NCI-H2196 treated with DMSO at 0.1 percent for 48 hours (cell line): ENCODE measurements around the gene GLYATL3.
"Not testable (repeated sequence)": the region's sequence is repeated elsewhere in the genome, so short reads cannot be mapped to it uniquely, and the experiment has no call there.

ENCODE experiments used
- DNase-seq: peaks from one replicate; lab custom pipeline; 2025; ENCODE audit not compliant: unreplicated experiment; lab: John Stamatoyannopoulos, UW

Gene GLYATL3

DNA sequence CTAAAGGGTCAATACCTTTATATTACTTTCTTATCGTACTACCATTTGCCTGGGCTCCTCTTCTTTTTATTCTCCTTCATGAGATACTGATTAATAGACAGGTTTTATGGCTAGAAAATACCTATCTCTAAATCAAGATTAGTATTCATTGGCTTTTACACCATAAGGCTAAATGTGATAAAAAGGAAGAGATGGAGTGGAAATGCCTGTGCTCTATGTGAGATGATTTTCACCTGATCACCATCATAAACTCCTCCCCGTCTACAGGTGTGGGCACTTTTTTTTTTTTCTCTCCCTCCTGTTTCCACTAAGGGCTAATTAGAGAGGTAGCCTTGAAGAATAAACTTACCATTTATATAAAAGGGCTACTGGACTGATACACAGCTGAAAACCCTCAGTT, at the start of gene GLYATL3:
Gene GLYATL3, plus strand, starts transcription at position 301 of the 400 bp plus-strand sequence. CDS start 12,068 bp downstream, outside the sequence.
- no peak for DNase-seq

DNA sequence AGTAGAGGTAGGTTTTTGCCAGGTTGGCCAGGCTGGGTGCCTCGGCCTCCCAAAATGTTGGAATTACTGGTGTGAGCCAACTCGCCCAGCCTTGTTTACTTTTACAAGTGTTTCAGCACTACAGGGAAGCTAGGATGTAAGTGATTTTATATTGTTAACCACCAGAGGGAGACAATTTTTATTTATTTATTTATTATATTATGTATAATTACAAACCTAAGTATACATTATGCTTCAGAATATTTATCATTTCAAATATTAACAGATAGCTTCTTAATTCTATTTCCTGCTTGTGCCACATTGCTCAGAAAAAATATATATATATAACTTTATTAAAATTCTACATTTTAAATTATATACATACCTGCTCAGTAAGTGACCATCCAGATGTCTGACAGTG, 46.5 kb upstream of the GLYATL3 start:
- no peak for DNase-seq

DNA sequence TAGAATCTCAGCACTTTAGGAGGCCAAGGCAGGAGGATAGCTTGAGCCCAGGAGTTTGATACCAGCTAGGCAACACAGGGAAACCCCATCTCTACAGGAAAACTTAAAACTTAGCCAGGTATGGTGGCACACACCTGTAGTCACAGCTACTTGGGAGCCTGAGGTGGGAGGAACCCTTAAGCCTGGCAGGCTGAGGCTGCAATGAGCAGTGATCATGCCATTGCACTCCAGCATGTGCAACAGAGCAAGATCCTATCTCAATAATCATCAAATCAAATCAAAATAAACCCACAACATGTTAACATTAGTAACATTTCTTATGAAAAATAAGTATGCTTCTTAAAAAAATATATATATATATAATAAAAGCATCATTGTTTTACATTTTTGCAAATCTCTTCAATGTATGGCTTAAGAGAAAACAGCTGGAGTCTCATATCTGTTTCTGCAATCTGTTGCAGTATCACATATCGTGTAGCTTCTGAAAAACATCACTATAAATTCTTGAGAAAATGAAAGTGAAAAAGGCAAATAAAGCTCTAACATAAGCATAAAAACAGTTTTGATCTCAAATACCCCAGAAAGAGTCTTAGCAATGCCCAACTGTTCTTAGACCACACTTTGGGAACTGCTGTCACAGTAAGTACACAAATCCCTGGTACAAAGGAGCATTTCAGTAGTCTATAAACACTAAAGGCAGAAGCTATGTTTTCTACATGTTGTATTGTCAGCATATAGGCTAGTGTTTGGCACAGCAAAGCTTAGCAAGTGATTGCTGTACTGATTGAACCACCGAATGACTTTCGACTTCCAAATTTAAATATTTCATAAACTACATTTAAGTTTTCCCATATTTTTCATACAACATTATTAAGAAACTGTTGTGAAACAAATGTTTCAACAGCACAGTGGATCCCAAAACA, 44.7 kb upstream of the GLYATL3 start:
- no peak for DNase-seq

DNA sequence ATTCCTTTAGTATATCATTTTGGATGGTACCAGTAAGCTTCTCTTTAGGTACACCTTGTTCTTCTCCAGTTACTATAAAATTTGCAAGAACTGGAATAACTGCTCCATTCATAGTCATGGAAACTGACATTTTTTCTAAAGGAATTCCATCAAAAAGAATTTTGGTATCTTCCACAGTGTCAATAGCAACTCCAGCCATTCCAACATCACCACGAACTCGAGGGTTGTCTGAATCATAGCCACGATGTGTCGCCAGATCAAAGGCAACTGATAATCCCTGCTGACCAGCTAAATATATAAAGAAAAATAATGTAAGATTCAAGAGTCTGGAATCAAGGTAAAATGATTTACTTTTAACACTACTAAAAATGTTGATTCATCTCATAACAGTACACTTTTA, 42.0 kb upstream of the GLYATL3 start:
- DNase-seq, result no peak

DNA sequence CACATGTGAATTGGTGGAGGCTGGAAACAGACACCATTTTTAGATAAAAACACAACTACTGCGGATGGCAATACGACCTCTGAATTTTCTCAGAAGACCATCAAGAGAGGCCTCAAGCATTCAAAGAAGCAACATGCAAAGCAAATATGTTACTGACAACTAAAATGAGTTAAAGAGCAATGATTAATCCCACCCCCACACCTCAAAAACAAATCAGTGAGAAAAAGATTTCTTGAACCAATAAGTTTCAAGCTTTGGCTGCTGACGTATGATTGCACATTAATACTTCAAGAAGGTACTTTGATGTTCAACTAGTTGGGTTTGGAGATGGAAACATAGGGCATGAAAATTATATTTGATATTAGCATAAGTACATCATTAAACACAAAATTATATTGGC, 37.7 kb upstream of the GLYATL3 start:
- DNase-seq, result no peak

DNA sequence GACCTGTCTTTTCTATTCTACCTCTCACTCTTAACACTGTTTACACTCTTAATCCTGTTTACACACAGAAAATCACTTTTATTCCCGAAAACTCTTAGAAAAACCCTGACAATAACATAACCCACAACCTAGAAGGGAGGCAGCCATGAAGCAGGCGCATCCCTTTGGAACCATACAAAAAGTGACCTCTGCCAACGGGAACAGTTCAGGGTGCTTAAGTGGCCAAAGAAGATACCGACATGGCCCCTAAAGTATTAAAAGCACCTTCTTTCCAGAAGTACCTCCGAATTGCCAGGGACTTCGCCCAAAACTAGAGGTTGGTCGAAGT, 37.2 kb upstream of the GLYATL3 start:
- no peak for DNase-seq

DNA sequence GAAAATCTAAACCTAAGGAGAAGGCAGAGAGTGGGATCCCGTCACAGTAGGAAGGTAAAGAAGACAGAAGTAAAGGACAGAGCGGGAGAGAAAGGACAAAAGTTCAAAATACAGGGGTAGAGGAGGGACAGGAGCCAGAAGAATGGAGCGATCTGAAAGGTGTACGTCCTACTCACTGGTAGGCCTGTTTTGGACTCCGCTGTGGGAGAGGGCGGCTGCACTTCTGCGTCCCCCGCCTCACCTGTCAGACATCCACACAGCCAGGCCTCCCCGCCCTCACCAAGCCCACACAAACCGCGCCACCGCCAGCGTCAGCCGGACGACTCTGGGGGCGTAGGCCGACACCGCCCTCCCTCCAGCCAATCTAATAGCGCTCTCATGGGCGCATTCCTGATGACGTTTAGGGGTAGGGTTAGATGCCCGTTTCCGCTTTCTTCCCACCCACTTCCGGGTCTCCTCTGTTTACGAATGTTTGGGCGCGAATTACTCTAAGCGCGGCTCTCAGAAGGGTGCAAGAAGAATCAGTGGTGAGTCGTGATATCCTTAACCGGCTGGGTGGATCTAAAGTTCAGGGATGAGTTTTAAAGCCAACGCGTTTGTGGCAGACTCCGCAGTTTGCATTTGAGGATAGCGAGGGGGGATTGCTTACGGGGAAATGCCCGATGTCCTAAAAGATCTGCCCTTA, 36.7 kb upstream of the GLYATL3 start, which contains the start of the genes CENPQ and MMUT:
Gene CENPQ, plus strand, starts transcription at position 444 of the 685 bp plus-strand sequence. CDS start 6,807 bp downstream, outside the sequence.
Gene MMUT, minus strand, starts transcription at position 327 of the 685 bp plus-strand sequence. CDS start 3,787 bp downstream, outside the sequence.
- DNase-seq, result peak; percentile 93

DNA sequence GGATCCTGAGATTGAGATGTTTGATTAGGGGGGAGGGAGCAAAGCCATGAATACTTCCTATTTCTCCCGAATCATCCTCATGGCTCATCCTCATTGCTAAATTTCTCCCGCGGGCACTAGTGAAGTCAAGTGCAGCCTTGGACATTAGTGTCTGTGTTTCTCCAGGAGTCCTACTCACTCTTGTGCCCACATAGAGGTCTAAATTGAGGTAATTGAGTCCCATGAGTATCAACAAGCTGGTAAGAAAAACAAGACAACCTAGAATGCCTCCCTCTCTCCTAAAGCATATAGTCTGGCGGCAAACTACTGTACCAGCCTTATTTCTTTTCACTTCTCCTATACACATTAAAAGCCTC, 36.1 kb upstream of the GLYATL3 start:
- no peak for DNase-seq

DNA sequence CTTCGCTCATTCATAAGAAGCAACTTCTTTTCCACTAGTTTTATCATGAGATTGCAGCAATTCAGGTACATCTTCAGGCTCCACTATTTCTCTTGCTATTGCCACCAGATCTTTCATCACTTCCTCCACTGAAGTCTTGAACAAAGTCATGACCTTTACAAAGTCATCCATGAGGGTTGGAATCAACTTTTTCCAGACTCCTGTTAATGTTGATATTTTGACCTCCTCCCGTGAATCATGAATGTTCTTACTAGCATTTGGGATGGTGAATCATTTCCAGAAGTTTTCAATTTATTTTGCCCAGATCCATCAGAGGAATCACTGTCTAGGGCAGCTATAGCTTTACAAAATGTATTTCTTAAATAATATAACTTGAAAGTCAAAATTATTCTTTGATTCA, 35.0 kb upstream of the GLYATL3 start:
- DNase-seq, result no peak

DNA sequence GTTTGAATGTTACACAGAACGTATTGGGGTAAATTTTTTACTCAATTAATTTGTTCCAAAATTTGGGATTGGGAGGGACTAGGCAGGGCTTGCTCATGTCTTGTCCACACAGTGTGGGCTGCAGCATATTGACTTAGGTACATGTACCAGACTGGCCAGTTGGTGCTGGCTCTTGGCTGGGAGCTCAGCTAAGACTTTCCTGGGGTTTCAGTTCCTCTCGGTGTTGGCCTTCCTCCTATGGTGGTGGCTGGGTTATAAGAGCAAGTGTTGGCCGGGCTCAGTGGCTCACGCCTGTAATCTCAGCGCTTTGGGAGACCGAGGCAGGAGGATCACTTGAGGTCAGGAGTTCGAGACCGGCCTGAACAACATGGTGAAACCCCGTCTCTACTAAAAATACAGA, 31.7 kb upstream of the GLYATL3 start:
- no peak for DNase-seq

DNA sequence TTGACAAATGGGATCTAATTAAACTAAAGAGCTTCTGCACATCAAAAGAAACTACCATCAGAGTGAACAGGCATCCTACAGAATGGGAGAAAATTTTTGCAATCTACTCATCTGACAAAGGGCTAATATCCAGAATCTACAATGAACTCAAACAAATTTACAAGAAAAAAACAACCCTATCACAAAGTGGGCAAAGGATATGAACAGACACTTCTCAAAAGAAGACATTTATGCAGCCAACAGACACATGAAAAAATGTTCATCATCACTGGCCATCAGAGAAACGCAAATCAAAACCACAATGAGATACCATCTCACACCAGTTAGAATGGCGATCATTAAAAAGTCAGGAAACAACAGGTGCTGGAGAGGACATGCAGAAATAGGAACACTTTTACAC, 23.2 kb upstream of the GLYATL3 start:
- DNase-seq, result not testable (repeated sequence)

DNA sequence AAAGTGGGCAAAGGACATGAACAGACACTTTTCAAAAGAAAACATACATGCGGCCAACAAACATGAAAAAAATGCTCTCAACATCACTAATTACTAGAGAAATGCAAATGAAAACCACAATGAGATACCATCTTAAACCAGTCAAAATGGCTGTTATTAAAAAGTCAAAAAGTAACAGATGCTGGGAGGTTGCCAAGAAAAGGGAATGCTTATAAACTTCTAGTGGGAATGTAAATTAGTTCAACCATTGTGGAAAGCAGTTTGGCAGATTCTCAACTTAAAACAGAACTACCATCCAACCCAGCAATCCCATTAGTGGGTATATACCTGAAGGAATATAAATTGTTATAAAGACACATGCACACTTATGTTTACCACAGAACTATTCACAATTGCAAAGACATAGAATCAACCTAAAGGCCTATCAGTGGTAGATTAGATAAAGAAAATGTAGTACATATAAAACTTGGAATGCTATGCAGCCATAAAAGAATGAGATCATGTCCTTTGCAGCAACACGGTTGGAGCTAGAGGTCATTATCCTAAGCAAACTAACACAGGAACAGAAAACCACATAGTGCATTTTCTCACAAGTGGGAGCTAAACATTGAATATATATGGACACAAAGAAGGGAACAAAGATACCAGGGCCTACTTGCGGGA, 20.3 kb upstream of the GLYATL3 start:
- DNase-seq, result no peak

DNA sequence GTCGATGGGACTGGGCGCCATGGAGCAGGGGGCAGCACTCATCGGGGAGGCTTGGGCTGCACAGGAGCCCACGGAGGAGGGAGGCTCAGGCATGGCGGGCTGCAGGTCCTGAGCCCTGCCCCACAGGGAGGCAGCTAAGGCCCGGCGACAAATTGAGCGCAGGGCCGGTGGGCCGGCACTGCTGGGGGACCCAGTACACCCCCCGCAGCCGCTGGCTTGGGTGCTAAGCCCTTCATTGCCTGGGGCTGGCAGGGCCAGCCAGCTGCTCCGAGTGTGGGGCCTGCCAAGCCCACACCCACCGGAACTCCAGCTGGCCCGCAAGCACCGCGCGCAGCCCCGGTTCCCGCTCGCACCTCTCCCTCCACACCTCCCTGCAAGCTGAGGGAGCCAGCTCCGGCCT, 17.9 kb upstream of the GLYATL3 start:
- not testable (repeated sequence) for DNase-seq

DNA sequence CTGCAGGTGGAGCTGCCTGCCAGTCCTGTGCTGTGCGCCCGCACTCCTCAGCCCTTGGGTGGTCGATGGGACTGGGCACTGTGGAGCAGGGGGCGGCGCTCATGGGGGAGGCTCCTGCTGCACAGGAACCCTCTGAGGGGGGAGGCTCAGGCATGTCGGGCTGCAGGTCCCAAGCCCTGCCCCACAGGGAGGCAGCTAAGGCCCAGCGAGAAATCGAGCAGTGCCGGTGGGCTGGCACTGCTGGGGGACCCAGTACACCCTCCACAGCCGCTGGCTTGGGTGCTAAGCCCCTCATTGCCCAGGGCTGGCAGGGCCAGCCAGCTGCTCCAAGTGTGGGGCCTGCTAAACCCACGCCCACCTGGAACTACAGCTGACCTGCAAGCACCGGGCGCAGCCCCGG, 16.3 kb upstream of the GLYATL3 start:
- DNase-seq, result not testable (repeated sequence)

DNA sequence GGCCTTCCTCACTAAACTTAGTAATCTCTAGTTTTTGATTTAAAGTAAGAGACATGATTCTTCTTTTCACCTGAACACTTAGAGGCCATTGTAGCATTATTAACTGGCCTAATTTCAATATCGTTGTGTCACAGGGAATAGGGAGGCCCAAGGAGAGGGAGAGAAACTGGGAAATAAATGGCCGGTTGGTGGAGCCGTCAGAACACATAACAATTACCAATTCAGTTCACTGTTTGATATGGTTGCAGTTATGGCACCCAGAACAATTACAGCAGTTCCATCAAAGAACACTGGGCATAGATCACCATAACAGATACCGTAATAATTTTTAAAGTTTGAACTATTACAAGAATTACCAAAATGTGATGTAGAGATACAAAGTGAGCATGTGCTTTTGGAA, 9.1 kb upstream of the GLYATL3 start:
- DNase-seq, result no peak

DNA sequence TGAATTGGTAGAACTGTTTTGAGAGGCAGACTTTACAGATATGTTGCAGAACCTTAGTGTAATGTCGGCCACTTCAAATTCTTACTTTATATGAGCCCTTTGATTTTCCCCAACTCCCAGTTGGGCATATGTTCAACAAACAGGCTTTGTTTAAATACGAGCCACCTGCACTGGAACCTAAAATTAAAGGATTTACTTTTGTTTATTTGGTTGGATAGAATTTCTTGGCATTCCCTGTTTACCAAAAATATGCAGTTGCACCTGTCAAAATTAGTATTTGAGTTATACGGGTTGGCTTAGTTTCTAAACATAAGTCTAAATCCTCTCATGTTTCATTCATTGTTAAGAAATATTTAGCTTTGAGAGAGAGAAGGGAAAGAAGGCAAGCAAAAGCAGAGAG, 2.4 kb upstream of the GLYATL3 start:
- peak; percentile 53 for DNase-seq

DNA sequence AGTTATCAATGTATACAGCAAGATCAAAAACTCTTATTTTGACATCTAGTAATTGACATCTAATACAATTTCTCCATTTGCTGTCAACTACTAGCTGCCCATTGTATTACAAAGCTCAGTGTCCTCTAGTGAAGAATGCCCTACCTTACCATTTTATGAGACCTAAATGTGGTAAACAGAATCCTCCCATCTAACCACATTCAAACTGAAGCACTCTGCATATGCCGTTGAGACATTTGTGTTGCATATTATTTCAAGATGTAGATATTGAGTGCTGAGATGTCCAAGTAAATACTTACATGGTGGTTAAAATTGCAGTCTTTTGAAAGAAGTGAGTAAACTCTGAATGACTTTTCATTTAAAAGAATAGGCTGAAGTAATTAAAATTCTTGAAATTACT, 597 bp upstream of the GLYATL3 start:
- DNase-seq, result no peak

DNA sequence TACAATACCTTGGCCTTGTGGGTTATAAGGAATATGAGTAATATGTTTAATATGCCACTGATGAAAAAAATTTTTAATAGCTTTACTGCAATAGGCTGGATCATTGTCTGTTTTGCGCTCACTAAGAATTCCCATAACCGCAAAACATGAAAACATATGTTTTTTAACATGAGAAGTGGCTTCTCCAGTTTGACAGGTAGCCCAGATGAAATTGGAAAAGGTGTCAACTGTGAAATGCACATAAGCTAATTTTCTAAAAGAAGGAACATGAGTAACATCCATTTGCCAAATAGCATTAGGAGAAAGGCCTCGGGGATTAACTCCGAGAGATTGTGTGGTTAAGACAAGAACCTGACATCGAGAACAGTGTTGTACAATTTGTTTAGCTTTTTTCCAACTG, 4.9 kb downstream of the GLYATL3 start:
- no peak for DNase-seq

DNA sequence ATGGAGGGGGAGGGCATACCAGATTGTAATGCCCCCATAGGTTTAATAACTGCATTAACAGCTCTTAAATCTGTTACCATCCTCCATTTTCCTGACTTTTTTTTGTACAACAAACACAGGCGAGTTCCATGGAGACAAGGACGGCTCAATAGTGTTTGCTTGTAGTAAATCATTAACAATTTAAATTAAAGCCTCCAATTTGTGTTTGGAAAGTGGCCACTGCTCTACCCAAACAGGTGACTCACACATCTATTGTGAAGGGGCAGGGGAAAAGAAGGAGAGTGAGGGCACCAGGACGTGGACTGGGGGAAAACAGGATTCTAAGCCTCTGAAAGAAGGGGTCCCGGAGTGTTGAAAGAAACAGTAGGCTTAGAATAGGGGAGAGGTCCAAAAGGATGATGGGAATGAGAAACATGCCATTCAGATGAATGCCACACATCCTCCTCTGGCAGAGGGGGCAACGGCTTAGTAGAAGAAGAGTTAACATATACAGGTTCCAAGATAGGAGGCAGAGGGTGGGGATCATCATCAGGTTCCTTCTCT, 6.9 kb downstream of the GLYATL3 start:
- DNase-seq, result no peak

DNA sequence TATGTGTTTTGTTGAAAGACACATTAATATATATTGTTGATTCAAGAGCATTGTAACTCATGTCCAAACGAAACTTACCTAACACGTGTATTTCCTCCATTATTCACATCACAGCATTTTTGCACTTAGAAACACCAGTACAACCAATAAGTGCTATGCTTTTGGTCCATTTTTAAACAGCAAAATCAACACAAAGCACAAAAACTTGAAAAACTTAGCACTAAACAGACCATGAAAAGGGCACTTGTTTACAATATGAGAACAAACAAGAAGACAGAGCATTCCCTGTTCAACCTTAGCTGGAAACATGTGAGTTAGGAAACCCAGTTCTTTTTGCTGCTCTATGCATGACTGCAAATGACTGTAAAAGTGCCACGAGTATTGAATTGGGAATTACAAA, 9.6 kb downstream of the GLYATL3 start:
- DNase-seq, result no peak

DNA sequence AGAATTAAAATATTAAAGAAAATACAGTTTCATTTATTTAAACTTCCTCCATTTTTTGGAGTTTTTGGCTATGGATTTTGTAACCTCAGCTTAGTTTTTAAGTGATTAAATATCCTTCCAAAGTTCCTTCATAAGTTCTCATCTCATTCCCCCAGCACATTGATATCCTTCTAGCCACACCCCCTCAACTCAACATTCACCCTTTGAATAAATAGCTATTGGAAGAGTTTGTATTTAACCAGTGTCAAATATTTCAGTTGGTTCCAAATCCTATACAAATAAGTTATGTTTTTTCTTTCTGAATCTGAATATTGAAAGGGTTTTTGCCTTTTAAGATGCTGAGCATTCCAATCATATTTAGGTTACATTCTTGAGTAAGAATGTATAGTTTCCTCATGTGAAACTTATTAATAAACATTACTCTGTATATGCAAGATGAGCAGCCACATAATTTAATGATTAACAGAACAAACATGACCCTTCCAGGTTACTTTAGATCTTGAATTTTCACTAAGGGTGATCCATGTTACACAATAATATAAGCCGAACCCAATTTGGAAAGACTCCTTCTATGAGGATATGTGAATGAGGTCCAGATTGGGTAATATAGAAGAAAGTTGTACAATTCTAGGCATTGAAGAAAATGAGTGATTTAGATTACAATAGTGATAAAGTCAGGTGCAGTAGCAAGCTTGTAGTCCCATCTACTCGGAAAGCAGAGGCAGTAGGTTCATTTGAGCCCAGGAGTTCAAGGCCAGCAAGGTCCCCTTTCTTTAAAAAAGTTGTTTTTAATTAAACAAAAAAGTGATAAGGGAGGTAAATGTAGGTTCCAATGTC, 13.6 kb downstream of the GLYATL3 start:
- no peak for DNase-seq
